Astrocyte (in vitro differentiated cells and primary cell): ENCODE results near the gene CABP2. TPM values are rescaled to one million over a fixed set of nuclear protein-coding genes. Genes with fewer than 3 reads are reported as not detected.

ENCODE experiments used
- DNase-seq: peaks from one replicate; pipeline ENCODE4 v3.0.0-alpha.2; 2010; ENCODE audit warnings: low read depth
- FAIRE-seq: peaks from 2 replicates; lab custom pipeline; 2011; peaks lifted over from hg19 to GRCh38; lab: Jason Lieb, UNC
- H2AFZ ChIP-seq: 2 replicates; pipeline ENCODE4 v1.6.0; 2012; ENCODE audit warnings: low read depth, low read length, inconsistent platforms
- H3K27ac ChIP-seq: 2 replicates; pipeline ENCODE4 v1.5.1; 2011; ENCODE audit warnings: low read depth, low read length, inconsistent platforms
- H3K27me3 ChIP-seq: 2 replicates; pipeline ENCODE4 v1.6.0; 2011; ENCODE audit warnings: low read length, inconsistent platforms; ENCODE audit not compliant: insufficient read depth
- H3K36me3 ChIP-seq: 2 replicates; pipeline ENCODE4 v1.5.1; 2011; ENCODE audit warnings: low read length, inconsistent platforms; ENCODE audit not compliant: insufficient read depth
- H3K4me1 ChIP-seq: 2 replicates; pipeline ENCODE4 v1.5.1; 2011; ENCODE audit warnings: low read length, inconsistent platforms; ENCODE audit not compliant: insufficient read depth
- H3K4me2 ChIP-seq: 2 replicates; pipeline ENCODE4 v1.6.0; 2012; ENCODE audit warnings: low read length, inconsistent platforms
- H3K4me3 ChIP-seq: 2 replicates; pipeline ENCODE4 v1.5.1; 2011; ENCODE audit warnings: low read depth, mild to moderate bottlenecking, low read length, inconsistent platforms; ENCODE audit not compliant: insufficient read depth
- H3K79me2 ChIP-seq: 2 replicates; pipeline ENCODE4 v1.6.0; 2012; ENCODE audit warnings: mild to moderate bottlenecking, low read length, inconsistent platforms; ENCODE audit not compliant: insufficient read depth
- H3K9ac ChIP-seq: 2 replicates; pipeline ENCODE4 v1.6.0; 2012; ENCODE audit warnings: mild to moderate bottlenecking, low read length, inconsistent platforms
- H3K9me3 ChIP-seq: 2 replicates; pipeline ENCODE4 v1.5.1; 2012; ENCODE audit warnings: low read depth, mild to moderate bottlenecking, low read length, inconsistent platforms; ENCODE audit not compliant: insufficient read depth
- H4K20me1 ChIP-seq: 2 replicates; pipeline ENCODE4 v1.6.0; 2012; ENCODE audit warnings: low read length, inconsistent platforms; ENCODE audit not compliant: insufficient read depth
- H3K27ac Mint-ChIP-seq: one replicate; pipeline ENCODE4 v1.8.0; 2021; ENCODE audit warnings: mild to moderate bottlenecking, mixed read lengths; ENCODE audit not compliant: unreplicated experiment
- H3K27me3 Mint-ChIP-seq: one replicate; pipeline ENCODE4 v1.8.0; 2021; ENCODE audit warnings: low read depth, mixed read lengths; ENCODE audit not compliant: unreplicated experiment
- H3K36me3 Mint-ChIP-seq: one replicate; pipeline ENCODE4 v1.8.0; 2021; ENCODE audit warnings: low read depth, mixed read lengths; ENCODE audit not compliant: unreplicated experiment
- H3K4me1 Mint-ChIP-seq: one replicate; pipeline ENCODE4 v1.8.0; 2021; ENCODE audit warnings: low read depth, mixed read lengths; ENCODE audit not compliant: unreplicated experiment
- H3K4me3 Mint-ChIP-seq: one replicate; pipeline ENCODE4 v1.8.0; 2021; ENCODE audit warnings: mild to moderate bottlenecking, moderate library complexity, mixed read lengths; ENCODE audit not compliant: unreplicated experiment
- H3K9me3 Mint-ChIP-seq: one replicate; pipeline ENCODE4 v1.8.0; 2021; ENCODE audit warnings: mild to moderate bottlenecking, mixed read lengths; ENCODE audit not compliant: unreplicated experiment
- EZH2 ChIP-seq: IDR thresholded peaks from 2 replicates; pipeline ENCODE4 v1.6.1; 2012; ENCODE audit warnings: mild to moderate bottlenecking, low read length, inconsistent platforms; ENCODE audit not compliant: insufficient read depth
- total RNA-seq: library from RNA; stranded (reverse); gene quantifications from 2 replicates; pipeline ENCODE4 v1.2.1, GENCODE V29; 2021
- TF ChIP-seq, protein P1 (sequence below): IDR thresholded peaks from 2 replicates; pipeline ENCODE4 v1.5.1; 2011; ENCODE audit warnings: low read depth, mild to moderate bottlenecking, inconsistent platforms, low read length, moderate library complexity; ENCODE audit not compliant: insufficient read depth

The CABP2 gene
- total RNA-seq, 1 donor from 2014 or later, result not detected

DNA sequence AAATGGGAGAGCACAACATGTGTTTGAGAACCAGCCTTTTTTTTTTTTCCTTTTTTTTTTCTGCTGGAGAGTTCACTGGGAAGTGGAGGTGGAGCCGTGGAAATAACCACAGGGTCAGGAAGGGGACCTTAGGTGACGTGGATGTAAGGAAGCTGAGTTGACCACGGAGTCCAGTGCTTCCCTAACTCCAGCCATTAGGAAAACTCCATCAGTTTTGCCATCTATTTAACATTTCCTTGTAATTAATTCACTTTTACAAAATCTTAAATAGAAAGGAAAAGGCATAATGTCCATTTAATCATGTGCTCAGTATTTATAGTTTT lies 13.3 kb downstream of the CABP2 start:
- Mint-ChIP-seq H3K27ac (no peak overlapping the region), H3K36me3 (no peaks in the 10 kb centered on the region), H3K9me3 (no peaks in the 10 kb centered on the region), H3K4me1 (peaks cover 11% of the 10 kb centered on the region), H3K4me3 (peak overlapping the region; percentile 89), H3K27me3 (peaks cover 14% of the 10 kb centered on the region)
- Histone ChIP-seq H2AFZ (no peak overlapping the region), H3K9me3 (no peaks in the 10 kb centered on the region), H3K27me3 (peaks cover 3% of the 10 kb centered on the region), H3K4me3 (no peak overlapping the region), H3K27ac (no peak overlapping the region), H3K4me2 (no peak overlapping the region), H3K9ac (no peak overlapping the region), H3K79me2 (peaks cover 14% of the 10 kb centered on the region), H4K20me1 (peaks cover 18% of the 10 kb centered on the region), H3K4me1 (peaks cover 30% of the 10 kb centered on the region), H3K36me3 (no peaks in the 10 kb centered on the region)
- FAIRE-seq (no peak), DNase-seq (peak; percentile 12)
- TF ChIP-seq EZH2, result no peak
- TF ChIP-seq, protein P1, sequence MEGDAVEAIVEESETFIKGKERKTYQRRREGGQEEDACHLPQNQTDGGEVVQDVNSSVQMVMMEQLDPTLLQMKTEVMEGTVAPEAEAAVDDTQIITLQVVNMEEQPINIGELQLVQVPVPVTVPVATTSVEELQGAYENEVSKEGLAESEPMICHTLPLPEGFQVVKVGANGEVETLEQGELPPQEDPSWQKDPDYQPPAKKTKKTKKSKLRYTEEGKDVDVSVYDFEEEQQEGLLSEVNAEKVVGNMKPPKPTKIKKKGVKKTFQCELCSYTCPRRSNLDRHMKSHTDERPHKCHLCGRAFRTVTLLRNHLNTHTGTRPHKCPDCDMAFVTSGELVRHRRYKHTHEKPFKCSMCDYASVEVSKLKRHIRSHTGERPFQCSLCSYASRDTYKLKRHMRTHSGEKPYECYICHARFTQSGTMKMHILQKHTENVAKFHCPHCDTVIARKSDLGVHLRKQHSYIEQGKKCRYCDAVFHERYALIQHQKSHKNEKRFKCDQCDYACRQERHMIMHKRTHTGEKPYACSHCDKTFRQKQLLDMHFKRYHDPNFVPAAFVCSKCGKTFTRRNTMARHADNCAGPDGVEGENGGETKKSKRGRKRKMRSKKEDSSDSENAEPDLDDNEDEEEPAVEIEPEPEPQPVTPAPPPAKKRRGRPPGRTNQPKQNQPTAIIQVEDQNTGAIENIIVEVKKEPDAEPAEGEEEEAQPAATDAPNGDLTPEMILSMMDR, result no peak

DNA sequence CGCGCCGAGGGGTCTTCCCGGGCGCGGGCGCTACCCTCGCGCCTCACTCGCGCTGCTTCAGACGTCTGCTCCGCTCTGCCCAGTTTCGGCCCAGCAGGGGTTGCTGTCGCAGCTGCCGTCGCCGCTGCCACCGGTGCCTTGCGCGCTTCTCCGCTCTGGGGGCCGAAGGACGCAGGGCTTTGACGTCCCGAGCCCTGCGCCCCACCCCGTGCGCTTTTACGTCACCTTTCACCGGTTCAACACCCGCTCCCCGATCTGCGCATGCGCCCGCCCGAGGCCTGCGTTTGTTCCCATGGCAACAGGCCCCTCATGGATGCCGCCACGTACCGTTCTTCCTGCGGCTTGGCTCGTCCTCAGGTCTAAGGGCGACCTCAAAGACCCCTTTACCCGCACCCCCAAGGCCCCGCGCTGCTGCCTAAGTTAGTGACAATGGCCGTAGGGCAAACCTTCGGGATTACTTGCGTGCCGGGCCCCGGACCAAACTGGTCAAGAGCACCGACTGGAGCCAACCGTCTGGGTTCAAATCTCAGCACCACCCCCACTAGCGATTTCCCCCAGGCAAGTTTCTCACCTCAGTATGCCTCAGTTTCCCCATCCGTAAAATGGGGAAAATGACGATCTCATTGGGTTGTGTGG lies 14.6 kb downstream of the CABP2 start:
- Histone ChIP-seq H3K27me3 (no peaks in the 10 kb centered on the region), H2AFZ (peak overlapping the region; percentile 96), H3K4me2 (peak overlapping the region; percentile 87), H3K9ac (peak overlapping the region; percentile 94), H3K79me2 (peaks cover 23% of the 10 kb centered on the region), H3K36me3 (no peaks in the 10 kb centered on the region), H3K4me1 (peaks cover 34% of the 10 kb centered on the region), H3K9me3 (no peaks in the 10 kb centered on the region), H3K4me3 (peak overlapping the region; percentile 76), H4K20me1 (peaks cover 22% of the 10 kb centered on the region), H3K27ac (peak overlapping the region; percentile 95)
- Mint-ChIP-seq H3K4me1 (peaks cover 11% of the 10 kb centered on the region), H3K9me3 (no peaks in the 10 kb centered on the region), H3K27ac (peak overlapping the region; percentile 98), H3K36me3 (no peaks in the 10 kb centered on the region), H3K4me3 (peak overlapping the region; percentile 89), H3K27me3 (peaks cover 11% of the 10 kb centered on the region)
- DNase-seq, result peak; percentile 83
- no peak for TF ChIP-seq EZH2
- TF ChIP-seq, protein P1, result no peak
- no peak for FAIRE-seq

DNA sequence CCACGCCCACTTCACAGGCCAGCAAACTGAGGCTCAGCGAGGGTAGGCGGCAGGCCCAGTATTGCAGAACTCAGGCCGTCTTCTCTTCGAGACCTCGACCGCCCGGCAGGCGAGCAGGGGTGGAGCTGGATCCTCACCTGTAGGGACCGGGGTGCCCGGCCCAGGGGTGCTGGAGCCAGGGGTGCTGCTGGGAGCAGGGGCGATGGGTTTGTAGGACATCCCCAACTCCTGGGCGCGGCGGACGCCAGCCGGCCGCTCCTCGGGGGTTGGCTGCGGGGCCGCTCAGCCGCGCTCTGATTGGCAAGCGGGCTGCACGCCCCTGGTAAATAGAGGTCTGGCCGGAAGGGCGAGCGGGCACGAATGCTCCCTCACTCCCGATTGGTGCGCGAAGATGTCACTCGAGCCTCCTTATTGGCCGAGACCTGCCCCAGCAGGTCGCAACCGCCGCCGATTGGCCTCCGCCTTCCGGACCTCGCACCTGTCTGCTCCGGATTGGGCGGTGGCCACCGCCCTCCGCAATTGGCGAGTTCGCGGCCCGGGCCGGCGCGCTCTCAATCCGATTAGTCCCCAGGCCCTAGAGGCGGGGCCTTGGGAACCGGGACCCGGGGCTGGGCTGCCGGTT lies 15.3 kb downstream of the CABP2 start, which contains the start of gene CDK2AP2:
Gene CDK2AP2, minus strand, starts transcription at position 299 of the 622 bp plus-strand sequence. Its CDS starts 80 bp downstream, at position 219.
- peak within 1 kb of the TSS; percentile 96 for H2AFZ ChIP-seq
- H3K4me1 ChIP-seq, result peaks cover 40% of the 10 kb centered on the region
- peak within 1 kb of the TSS; percentile 98 for H3K27ac Mint-ChIP-seq
- H3K9me3 Mint-ChIP-seq, result no peaks in the 10 kb centered on the region
- no peaks in the 10 kb centered on the region for H3K9me3 ChIP-seq
- H3K27me3 ChIP-seq, result no peaks in the 10 kb centered on the region
- peaks cover 8% of the 10 kb centered on the region for H3K27me3 Mint-ChIP-seq
- TF ChIP-seq, protein P1, result no peak
- no peak for TF ChIP-seq EZH2
- H3K4me3 ChIP-seq, result peak within 1 kb of the TSS; percentile 76
- peak within 1 kb of the TSS; percentile 95 for H3K27ac ChIP-seq
- peaks cover 29% of the 10 kb centered on the region for H3K79me2 ChIP-seq
- peaks cover 28% of the 10 kb centered on the region for H4K20me1 ChIP-seq
- H3K9ac ChIP-seq, result peak within 1 kb of the TSS; percentile 94
- H3K4me1 Mint-ChIP-seq, result peaks cover 11% of the 10 kb centered on the region
- DNase-seq (peak; percentile 100), FAIRE-seq (no peak)
- no peaks in the 10 kb centered on the region for H3K36me3 Mint-ChIP-seq
- H3K36me3 ChIP-seq, result no peaks in the 10 kb centered on the region
- H3K4me2 ChIP-seq, result peak within 1 kb of the TSS; percentile 87
- H3K4me3 Mint-ChIP-seq, result peak within 1 kb of the TSS; percentile 89
